ENCODE results near the gene PMVK.

PMVK gene

DNA sequence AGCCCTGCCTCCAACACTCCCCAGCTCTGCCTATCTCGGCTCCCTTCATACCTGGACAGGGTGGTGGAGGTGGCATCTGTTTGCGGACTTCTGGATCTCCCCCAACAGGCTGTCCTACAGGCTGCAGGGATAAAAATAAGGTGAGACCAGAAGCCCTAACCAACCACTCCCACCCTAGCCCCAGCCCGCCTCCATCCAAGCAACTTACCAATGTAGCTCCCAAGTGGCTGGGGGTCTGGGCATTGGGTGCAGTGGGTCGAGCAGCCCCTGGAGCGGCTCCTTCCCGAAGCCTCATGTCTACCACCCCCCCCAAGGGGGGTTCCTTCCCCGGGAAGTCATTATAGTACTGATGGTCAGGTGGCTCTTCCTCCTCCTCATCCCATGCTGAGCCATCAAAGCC is 29.6 kb upstream of the PMVK start:
- FAIRE-seq, result no peak

DNA sequence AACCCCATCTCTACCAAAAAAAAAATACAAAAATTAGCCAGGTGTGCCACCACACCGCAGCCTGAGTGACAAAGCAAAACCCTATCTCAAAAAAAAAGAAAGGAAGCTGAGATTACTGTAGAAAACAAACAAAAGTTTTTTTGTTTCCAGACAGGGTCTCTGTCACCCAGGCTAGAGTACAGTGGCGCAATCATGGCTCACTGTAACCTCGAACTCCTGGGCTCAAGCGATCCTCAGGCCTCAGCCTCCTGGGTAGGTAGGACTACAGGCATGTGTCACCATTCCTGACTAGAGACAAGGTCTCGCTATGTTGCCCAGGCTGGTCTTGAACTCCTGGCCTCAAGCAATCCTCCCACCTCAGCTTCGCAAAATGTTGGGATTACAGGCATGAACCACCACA is 27.8 kb upstream of the PMVK start:
- FAIRE-seq, result no peak

DNA sequence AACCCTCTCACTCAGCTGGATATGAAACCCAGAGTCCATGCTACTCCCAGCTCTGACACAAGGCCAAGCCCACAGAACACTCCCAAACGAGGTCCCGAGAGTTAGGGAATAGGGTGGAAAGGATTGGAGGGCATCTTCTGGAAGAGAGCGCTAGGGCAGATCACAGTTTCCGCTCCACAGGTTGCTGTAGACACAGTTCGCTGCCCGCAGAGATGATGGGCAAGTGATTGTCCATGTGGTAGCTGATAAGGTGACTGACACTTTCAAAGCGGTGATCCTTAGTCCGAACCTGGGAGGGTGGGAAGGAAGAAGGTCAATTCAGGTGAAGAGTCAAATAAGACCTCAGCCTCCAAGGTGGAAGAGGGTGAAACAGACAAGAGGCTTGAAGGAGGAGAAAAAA is 27.1 kb upstream of the PMVK start:
- no peak for FAIRE-seq

DNA sequence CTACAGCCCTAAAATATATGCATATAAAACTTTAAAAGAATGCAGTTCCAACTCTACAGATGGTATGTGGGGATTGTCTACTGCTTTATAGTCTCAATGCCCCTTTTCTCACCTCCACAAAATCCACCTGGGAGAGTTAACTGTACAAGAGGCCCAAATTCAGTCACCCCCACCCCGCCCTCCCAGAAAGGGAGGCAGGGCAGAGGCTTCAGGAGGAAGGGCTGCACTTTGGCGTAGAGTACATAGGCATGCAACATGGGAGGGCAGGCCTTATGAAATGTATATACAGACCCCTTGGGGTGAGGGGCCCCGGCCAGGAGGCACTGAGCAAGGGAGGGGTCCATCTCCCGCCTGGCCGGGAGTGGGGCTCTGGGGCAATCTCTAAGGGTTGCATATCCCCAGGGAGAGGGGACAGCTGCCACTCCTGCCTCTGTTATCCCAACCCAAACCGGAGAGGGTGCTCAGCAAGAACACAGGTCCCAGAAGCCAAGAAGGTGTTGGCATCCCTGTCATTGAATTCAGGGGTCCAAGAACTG is 26.3 kb upstream of the PMVK start:
- no peak for FAIRE-seq

DNA sequence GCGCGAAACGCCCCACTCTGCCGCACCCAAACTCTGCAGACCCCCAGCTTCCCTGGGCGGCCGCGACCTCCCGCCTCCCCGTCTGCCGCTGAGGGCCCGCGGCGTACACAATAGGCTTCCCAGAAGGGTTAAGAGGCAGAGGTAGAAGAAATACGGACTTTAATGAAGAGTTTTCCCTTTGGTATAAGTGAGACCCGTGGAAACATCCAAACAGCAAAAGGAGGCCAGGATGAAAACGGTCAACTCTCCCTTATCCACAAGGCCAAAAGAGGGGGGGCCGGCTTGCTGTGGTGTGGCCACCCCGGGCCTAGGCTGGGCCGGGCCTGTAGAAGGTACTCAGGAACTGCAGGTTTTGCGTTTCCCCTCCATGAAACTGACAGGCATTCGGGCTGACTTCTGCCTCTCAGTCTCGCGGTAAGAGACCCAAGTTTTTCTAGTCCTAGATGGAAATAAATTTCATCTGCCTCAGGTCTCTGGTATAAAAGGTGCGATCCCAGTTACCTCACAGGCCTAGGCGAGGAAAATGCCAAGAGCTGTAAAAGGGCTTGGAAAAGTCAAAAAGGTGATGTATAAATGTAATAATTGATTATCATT is 25.7 kb upstream of the PMVK start:
- FAIRE-seq, result no peak

DNA sequence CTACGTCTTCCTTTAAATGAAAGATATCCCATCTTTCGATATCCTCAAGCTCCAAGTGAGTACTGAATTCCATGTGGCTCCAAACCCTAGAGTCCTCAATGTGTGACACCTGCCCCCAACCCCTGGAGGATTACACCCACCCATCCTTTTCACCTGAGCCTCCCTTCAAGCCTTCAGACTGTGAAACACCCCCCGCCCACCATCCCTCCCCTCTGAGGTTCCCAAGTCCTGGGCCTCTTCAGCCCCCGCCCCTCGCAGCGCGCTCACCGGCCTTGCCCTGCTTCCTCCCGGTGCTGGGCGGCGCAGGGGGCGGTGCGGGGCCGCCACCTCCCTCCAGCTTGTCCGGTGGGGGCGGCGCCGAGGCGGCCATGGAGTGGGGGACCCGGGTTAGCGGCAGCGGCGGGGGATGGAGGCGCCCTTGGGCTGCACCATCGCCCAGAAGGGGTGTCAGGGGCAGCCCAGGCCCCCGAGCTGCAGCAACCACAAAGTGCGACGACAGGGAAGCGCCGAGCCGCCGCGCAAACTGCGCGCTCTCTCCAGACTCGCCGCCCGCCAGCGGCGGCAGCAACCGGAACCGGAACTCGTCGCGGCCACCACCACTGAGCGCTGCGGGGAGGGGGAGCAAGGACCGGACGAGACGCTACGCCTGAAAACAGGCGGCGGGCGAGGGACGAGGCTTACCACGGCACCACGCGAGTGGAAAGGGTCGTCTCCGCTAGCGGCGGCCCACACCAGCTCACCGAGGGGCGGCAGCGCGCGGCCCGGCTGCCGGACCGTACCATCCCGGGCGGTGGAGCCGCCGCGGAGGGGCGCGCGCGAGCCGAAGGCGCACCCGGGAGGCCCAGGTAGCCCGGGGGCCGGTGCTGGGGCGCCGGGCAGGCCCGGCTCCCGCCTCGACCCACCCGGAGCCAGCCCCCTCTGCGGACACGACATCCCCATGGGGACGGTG is 25.0 kb upstream of the PMVK start, which contains the start of gene PYGO2:
TSS of gene PYGO2 (minus strand) at position 576 of the 949 bp plus-strand sequence. CDS start at position 370, 206 bp downstream.
- no peak for FAIRE-seq

DNA sequence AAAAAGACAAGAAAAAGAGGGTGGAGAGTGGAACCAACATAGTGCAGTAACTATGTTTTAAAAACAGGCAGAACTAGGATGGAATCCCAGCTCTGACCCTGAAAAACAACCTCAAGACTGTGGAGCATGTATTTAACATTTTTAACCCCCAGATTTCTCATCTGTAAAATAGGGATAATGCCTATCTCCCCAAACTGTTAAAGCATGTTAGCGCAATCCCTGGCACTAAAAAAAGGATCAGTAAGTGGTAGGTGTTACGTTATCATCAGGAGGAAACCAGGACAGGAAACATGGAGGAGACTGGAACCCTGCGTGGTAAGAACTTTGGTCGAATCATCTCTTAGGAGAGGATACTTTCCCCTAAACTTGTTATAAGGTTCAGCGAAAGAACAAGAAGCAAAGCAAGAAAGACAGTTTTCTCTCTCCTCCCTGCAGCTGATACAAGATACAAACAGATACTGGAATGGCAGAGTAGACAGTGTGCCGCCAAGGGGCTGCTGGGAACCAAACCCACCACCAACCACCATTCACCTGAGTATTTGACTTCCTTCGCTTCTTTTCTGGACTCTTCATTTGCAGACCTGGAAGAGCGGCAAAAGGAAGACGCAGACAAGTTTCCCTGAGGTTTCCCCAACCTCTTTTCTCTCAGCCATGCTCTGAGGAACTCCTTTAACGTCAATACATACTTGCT is 24.1 kb upstream of the PMVK start:
- no peak for FAIRE-seq

DNA sequence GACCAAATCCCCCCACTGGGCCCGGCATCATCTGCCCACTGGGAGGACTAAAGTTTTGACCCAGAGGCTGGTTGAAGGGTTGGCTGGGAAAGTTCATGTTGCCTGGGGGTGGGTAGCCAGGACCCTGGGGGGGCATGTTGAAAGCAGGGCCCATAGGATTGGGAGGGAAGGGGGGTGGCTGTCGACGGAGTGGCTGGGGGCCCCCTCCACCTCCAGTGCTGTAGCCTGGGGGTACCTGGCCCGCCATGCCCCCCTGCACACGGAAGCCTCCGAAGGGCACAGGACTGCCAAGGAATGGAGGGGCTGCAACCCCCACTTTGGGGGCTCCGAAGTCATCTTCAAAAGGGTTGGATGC is 22.9 kb upstream of the PMVK start:
- FAIRE-seq, result no peak

DNA sequence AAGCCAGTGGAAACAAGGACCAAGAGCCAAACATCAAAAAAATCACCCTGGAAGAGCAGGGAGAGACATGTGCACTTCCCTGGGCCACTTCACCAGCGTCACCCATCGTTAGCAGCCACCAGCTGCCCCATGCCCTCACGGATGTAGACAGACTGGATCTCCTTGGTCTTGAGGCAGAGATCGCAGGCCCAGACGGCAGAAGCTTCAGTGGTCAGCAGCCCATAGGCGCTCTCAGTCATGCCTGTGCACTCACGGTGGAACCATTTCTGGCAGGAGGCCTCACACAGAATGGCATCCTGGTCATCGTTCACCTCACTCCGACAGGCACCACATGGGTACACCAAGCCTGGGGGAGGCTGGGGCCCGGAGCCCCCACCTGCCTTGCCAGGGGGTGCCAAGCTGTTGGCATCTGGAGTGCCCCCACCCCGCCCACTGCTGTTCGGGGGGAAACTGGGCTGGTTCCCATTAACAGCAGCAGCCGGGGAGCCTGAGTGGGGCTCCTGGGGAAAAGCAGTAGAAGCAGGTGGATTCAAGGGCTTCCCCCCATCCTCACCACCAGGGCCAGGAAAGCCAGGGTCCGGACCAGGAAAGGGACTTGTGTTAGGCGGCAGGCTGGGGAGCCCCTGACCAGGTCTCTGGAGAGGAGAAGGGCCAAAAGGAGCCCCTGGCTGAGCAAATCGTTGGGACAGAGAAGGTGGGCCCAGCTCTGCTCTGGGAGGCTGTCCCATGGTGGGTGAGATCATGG is 22.3 kb upstream of the PMVK start:
- no peak for FAIRE-seq

DNA sequence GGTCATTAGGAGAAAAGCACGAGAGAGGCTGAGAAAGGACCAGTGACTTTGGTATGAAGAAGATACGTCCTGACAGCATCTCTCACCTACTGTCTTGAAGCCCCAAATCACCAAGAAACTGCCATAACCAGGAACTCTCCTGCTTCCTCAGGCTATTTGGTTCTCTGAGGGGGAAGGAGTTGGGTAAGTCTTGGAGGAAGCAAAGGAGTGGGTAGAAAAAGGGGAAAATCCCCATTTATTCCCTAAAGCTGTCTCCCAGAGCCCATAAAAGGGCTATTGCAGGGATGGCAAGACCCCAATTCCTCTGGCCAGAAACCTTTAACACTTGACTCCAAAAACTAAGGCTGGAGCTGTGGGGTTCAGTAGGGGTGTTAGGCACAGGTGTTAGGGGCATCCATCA is 21.5 kb upstream of the PMVK start:
- no peak for FAIRE-seq

DNA sequence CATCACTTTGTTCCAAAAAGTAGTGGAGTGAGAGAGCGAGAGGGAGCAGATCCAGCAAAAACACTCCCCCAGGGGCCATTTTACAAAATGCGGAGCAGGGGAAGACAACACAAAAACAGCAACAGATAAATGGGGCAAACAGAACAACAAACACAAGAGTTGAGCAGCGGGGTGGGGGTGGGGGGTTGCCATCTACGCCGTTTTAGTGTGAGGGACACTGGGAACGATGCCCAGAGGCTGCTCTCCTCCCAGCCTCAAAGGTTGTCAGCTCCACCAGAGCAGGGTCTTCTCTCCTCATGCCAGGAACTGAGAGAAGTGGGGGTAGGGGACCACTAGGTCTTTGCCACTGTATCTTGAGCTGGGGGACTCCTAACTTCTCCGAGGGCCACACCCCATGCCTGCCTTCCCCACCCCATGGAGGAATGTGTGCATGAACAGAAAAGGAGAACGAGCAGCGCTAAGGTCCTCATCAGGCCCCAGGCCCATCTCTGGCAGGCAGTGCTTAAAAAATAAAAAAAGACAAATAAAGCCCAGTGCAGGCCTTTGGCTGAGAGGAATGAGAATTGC is 20.7 kb upstream of the PMVK start:
- FAIRE-seq, result no peak

DNA sequence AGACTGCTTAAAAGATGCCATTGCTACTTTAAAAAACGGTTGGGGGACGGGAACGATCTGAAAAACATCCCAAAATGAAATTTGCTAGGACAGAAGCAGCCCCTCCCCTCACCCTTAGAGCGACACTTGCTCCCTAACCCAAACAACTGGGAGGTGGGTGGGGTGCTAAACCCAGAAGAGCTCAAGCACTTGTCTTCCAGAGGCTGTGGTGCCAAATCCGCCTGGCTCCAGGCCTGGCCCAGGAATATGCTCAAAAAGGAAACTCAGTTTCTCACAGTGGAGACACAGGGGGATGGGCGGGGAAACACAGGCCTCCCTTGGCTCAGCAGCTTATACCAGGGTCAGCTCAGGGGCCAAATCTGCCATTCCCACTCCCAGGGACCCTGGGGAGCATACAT is 20.0 kb upstream of the PMVK start:
- no peak for FAIRE-seq

DNA sequence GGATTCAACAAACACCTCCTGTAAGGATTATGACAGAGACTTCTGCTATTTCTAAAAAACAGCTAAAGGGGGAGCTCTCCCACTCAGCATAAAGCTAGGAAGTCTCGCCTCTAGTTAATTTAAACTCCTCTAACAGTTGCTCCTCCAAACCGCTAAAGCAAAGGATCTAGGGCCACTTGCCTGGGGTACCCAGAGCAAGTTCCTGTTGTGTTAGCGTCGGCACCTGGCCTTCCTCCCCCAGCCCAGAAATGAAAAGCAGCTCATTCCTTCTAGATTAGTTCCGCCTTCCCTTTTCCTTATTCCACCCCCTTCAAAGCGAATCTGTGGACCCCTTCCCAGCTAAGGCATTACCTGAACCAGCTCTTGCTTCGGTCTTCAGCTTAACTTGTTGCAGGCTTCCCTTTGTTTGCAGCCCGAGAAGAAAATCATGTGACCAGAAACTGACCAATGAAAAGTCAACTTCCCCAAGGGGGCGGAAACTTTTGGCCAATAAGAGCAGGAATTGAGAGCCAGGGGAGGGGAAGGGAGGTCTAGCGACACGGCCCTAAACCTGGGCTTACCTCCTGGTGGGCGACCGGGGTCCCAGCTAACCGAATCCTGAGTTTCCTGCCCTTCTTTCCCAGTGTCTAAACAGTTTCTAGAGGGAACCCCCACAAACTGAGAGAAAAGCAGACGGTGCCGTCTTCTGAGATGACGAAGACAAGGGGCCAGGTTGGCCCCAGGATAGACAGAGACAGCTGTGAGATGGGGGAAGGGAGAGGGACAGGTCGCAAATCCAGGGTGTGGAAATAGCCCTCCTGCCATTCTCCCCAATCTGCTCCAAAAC is 19.4 kb upstream of the PMVK start, which contains the start of gene PBXIP1:
TSS of gene PBXIP1 (minus strand) at position 382 of the 826 bp plus-strand sequence. CDS start 2,378 bp downstream, outside the sequence.
- peak; percentile 94 for FAIRE-seq

DNA sequence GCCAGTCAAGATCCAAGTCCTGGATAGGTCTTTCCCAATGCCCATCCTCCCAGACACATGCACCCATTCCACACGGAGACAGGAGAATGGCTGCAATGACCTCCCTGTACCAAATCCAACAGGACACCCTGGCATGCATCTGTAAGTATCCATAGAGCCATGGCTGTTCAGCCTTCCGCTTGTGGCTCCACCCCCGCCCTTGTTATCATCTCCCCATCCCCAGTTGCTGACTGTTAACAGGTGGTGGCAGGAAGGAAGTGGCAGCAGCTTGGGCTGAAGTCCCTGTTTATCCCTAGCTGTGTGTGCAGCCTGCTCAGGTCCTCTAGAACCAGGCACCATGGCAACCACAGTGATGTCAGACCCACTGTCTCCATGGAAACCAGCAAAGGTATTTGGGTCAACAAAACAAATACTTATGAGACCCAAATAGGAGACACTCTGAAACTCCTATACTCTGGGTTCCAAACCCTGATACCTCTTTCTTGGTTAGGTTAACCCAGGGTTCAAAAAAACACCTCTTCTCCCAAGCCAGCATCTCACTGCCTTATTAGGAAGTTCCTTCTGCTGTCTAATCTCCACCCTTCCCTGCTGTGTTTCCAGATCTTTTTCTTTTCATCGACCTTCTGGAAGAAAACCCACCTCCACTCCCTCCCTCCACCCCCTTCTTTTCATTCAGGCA is 18.7 kb upstream of the PMVK start:
- FAIRE-seq, result no peak

DNA sequence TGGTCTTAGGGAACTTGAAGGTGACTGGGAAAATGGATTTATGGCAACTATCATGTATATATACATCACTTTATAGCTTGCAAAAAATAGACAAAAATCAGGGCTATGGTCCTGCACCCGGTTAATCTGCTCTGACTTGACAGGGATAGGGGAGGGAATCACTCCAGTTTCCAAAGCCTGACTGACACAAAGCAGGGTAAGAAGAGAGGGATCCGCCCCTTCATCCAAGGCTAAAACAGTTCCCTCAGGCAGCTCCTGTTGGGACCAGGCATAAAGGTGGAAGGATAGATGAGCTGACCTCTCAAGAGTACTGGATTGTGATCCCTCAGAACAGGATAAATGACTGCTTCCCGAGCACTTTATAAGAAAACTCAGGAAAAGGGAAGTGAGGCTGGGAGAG is 18.0 kb upstream of the PMVK start:
- FAIRE-seq, result no peak

DNA sequence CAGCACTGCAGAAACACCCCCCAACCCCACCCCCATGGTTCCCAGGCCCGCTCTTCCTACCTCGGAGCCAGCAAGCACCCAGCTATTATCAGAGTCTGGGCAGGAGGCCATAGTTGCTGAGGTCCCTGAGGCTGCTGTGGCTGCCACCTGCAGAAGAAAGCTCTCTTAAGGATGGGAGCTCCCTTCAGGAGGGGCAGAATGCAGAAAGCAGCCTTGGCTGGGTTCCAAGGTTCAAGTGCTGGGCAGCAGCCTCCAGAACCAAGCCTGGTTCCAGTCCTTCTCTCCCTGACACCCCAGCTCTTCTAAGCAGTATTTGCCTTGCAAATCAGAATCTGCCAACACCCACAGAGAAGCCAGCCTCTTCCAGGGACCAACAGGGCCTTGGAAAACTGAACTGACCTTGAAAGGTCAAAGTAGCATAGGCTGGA is 17.1 kb upstream of the PMVK start:
- no peak for FAIRE-seq

DNA sequence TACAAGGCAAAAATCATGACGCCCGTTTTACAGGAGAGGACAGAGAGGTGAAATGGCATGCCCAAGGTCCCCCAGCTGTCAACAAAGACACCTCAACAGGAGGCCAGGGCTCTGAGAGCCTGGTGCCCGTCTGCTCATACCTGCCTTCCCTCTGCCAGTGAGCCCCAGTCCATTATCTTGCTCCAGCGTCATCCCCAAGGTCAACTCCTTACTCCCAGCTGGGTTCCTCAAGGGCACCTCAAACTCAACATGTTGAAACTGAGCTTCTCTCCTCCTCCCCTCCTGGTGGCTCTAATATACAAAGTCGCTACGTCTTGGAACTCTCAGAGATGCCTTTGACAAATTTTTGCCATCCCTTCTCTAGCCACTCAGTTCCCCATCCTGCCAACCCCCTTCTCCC is 16.1 kb upstream of the PMVK start:
- FAIRE-seq, result no peak

DNA sequence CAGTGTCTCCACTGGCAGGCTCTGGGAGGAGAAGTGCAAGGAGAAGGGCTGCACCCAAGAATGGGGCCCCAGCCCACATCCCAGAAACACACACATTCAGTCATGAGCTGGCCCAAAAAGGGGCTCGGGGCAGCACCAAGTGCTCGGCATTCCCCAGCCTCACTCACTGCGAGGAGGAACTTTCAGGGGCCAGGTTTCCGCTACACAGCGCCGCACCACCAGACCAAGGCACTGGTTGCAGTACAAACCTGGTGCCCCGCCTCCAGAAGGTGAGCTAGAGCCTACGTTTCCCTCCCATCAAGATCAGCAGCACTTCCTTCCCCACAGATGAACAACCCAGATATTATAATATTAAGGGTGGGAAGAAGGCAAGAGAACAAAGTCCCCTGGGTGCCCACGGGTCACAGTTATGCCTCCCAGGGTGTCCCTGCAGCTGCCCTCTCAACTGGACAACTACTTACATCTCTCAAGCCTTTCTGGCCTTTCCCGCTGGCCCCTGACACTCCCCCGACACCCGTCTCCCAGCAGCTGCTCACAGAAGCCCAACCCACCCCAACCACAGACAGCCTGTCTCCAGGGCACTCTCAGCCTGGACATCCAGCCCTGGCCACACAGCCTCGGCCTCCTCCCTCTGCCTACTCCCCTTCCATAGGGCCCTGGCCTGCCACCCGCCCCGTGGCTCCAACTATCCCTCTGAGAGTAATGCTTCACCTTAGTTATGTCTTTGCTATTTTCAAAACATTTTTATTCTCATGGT is 15.6 kb upstream of the PMVK start:
- no peak for FAIRE-seq

DNA sequence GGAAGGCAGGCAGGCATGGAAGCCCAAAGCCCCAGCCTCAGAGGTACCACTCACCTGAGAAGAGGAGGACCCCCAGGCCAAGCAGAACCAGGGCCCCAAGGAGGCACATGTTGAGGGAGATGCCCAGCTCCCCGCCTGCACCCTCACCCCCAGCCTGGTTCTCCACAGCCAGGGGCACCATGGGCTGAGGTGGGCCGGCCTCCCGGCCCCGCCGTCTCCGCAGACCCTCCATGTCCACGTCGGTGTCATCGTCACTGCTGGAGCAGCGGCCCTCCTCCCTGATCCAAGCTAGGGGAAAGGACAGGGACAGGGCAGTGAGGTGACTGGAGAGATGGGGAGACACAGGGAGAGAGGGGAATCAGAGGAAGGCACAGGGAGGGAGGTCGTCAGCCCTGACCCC is 11.6 kb upstream of the PMVK start:
- FAIRE-seq, result no peak
